GM19043 (cell line): ENCODE data around the gene IL6.
"Not testable (repeated sequence)": the region's sequence is repeated elsewhere in the genome, so short reads cannot be mapped to it uniquely, and the experiment has no call there.

ENCODE experiments used
- ATAC-seq: cut with Tn5 transposase; IDR thresholded peaks from one replicate; pipeline ENCODE4 v1.9.1; 2021; ENCODE audit warnings: low read depth; ENCODE audit not compliant: unreplicated experiment

IL6 gene

GRCh38 chr7:22772885-22773284 lies 45.9 kb downstream of the IL6 start:
- no peak for ATAC-seq

- ATAC-seq = no peak
These were observed 50.0 kb downstream of the IL6 start for GRCh38 chr7:22776964-22777363.

GRCh38 chr7:22779730-22780323 lies 52.8 kb downstream of the IL6 start:
- ATAC-seq = not testable (repeated sequence)

GRCh38 chr7:22781230-22781711 lies 54.3 kb downstream of the IL6 start:
- no peak for ATAC-seq
